ENCODE measurements around the gene BEND3. TPM values are rescaled to one million over a fixed set of nuclear protein-coding genes. Genes with fewer than 3 reads are reported as not detected.
A peak's percentile ranks its signal among the peaks of the same experiment; 100 is the strongest.

The BEND3 gene
- polyA plus RNA-seq, 2 of the 4 experiments (the other 2 are of a cell fraction), result 2.2 to 2.3 TPM

- DNase-seq (ENCODE audit: low read depth in 1 of 2, low spot score in 1 of 2) (peak; percentile 35 to 61), ATAC-seq (peak; percentile 71 to 87), FAIRE-seq (no peak)
- ChIA-PET CTCF (interaction anchor here (0.9 to 1.0 kb wide), 4 partner anchors 8 to 343 kb away, joined by 3 to 7 read pairs (median 3); no protein-coding TSS in a partner anchor), POLR2A (interaction anchor here (1.1 to 1.2 kb wide), 2 partner anchors 343 to 841 kb away, joined by 3 to 5 read pairs; partner anchors contain the start of gene PDSS2)
- peak overlapping the region; percentile 97 for H3K4me3 ChIP-seq
- H3K4me2 ChIP-seq, result peak overlapping the region; percentile 81
- peak; percentile 23 for TF ChIP-seq POLR2A (IDR thresholded peaks at IDR 0.05; ENCODE audit: low read length)
- TF ChIP-seq E2F6 (IDR thresholded peaks at IDR 0.05; ENCODE audit: borderline replicate concordance, low read depth), result peak; percentile 36; the same call in 1 of the 2 replicates
- TF ChIP-seq KDM5A (IDR thresholded peaks at IDR 0.05), result no peak
- peak; percentile 67; the same call in 1 of the 2 replicates for TF ChIP-seq PHF8 (IDR thresholded peaks at IDR 0.05; ENCODE audit: borderline replicate concordance, low read depth)
- peak; percentile 25; the same call in 1 of the 2 replicates for TF ChIP-seq MAX (IDR thresholded peaks at IDR 0.05)
- peak; percentile 32; the same call in 1 of the 2 replicates for TF ChIP-seq REST (IDR thresholded peaks at IDR 0.05)
- peak overlapping the region; percentile 97 to 100 for H3K27ac ChIP-seq
- no peaks in the 10 kb centered on the region for H3K9me3 ChIP-seq
- H3K4me1 ChIP-seq, result peaks cover 10% of the 10 kb centered on the region
- WGBS (ENCODE audit: missing lambda C conversion rate), result 3% methylated on average over 6 of the region's 45 CpGs
Observed at GRCh38 chr6:107115695-107116327, 496 bp upstream of the BEND3 start.

- POLR2A ChIA-PET, result interaction anchor here (0.8 kb wide), 2 partner anchors 17 to 779 kb away, joined by 3 to 4 read pairs; no protein-coding TSS in a partner anchor
- H3K4me3 ChIP-seq, result peak overlapping the region; percentile 97
- 0% methylated on average over 2 of the region's 116 CpGs for WGBS (ENCODE audit: missing lambda C conversion rate)
- CTCF ChIA-PET, result interaction anchor here (0.6 to 1.4 kb wide), 21 partner anchors 10 to 775 kb away, joined by 3 to 7 read pairs (median 3); no protein-coding TSS in a partner anchor
- DNase-seq (ENCODE audit: low read depth in 1 of 2, low spot score in 1 of 2) (peak; percentile 68 to 78), ATAC-seq (peak; percentile 84 to 88), FAIRE-seq (no peak)
- H3K4me1 ChIP-seq, result peaks cover 10% of the 10 kb centered on the region
- H3K4me2 ChIP-seq, result peak overlapping the region; percentile 81
- no peaks in the 10 kb centered on the region for H3K9me3 ChIP-seq
- H3K27ac ChIP-seq, result peak overlapping the region; percentile 97 to 100
- peak in 1 of 2 experiments; percentile 27; a peak in 1 of 5 replicates for TF ChIP-seq JUN (IDR thresholded peaks at IDR 0.05)
- TF ChIP-seq HOXB5 (CRISPR knock-in tag; IDR thresholded peaks at IDR 0.05), result no peak
- TF ChIP-seq ZNF302 (CRISPR knock-in tag; IDR thresholded peaks at IDR 0.05), result no peak
- TF ChIP-seq E2F6 (IDR thresholded peaks at IDR 0.05; ENCODE audit: borderline replicate concordance, low read depth), result 0 out of 2 replicates have a peak, but pooled peaks have one; percentile 29
- peak; percentile 70 for TF ChIP-seq SMC3 (IDR thresholded peaks at IDR 0.05)
- peak; percentile 53; the same call in 1 of the 2 replicates for TF ChIP-seq MAX (IDR thresholded peaks at IDR 0.05)
- peak; percentile 85 for TF ChIP-seq CTCF (IDR thresholded peaks at IDR 0.05)
- TF ChIP-seq RAD21 (conservative IDR thresholded peaks at IDR 0.05 in 1 of 2, IDR thresholded peaks at IDR 0.05 in 1 of 2), result peak; percentile 23 to 48; a peak in 3 of 5 replicates
Observed at GRCh38 chr6:107114213-107114925, 946 bp downstream of the BEND3 start.
